HG03520 (cell line): ENCODE measurements around the gene TULP3.

Experiments
- ATAC-seq: cut with Tn5 transposase; IDR thresholded peaks from one replicate; pipeline ENCODE4 v1.9.1; 2021; ENCODE audit warnings: mild to moderate bottlenecking, moderate library complexity; ENCODE audit not compliant: unreplicated experiment

The TULP3 gene

DNA sequence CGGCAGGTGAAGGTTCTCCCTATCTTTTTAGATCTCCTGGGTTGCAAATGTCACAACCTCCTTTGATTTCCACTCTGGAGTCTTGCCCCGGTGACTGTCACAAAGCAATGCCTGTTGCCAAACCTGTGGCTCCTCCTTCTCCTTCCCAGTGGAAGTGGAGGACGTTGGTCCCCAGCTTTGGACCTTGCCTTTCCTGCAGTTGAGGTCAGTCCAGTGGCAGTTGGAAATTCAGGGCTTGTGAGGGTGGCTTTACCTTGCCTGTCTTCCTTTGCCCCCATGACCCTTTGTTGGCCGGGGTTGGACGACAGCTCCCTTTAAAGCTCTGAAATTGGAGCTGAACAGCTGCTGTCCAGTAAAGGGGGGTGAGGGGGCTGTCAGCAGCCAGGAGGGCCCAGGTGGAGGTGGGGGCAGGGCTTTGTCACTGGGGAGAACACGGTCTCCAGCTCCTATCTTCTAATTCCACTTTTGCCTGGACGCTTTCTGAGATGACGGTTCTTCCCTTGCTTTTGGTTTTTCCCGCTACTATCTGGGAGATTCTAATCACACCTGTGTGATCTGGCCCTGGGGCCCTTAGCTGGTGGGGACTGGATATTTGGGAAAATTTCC is 72.6 kb downstream of the TULP3 start:
- no peak for ATAC-seq

DNA sequence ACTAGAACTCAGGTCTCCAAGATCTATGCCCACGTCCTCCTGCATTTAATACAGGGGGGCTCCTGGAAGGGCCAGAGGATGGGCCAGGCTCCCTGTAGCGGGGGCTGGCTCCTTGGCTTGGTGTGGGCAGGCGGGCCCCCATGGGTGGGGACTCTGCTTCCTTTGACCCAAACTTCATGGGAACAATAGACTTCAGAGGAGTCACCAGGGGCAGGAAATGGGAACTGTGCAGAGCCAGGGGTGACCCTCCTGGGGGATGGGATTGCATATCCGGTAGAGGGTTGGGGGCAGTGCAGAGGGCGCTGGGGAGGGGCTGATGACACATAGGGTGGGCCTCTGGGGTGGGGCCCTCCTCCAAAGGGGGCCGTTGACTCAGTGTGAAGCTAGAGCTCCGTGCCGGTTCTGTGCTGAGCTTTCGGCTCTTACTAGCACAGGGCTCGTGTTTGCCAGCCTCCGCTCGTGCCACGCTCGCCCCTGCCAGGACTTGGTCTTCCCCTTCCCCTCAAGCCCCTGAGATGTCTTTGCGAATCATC is 73.1 kb downstream of the TULP3 start:
- no peak for ATAC-seq

DNA sequence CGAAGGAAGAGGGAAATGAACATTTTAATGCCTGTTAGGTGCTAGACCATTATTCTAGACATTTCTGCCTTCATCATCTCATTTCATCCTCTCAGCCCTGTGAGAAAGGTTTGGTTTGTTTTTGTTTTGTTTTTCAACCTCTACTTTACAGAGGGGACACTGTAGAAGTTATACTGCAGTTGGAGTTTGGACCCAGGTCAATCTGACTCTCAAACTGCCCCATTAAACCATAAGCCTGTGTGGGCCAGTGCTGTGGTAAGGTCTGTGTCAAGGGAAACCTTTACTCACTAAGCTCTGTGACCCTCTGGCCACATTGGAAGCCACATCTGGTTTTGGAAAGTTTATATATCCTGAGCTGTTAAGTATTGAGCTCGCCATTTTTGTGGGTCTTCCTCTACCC is 77.0 kb downstream of the TULP3 start:
- ATAC-seq = no peak

DNA sequence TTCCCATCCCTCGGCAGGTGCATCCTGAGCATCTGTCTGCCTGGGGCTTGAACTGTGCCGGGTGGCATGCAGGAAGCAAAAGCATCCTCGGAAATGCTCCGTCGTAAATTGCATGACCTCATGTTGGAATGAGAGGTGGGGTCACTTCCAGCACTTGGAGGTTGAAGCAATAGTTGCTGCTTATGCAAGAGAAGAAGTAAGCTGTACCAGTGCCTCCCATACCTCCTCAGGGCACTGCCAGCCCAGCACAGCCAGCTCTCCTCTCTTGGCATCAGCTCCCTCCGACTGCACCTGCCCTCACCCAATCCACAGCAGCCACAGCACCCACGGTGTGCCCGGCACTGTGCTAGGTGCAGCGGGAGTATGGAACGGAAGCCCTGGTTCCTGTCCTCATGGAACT is 80.1 kb downstream of the TULP3 start:
- no peak for ATAC-seq

DNA sequence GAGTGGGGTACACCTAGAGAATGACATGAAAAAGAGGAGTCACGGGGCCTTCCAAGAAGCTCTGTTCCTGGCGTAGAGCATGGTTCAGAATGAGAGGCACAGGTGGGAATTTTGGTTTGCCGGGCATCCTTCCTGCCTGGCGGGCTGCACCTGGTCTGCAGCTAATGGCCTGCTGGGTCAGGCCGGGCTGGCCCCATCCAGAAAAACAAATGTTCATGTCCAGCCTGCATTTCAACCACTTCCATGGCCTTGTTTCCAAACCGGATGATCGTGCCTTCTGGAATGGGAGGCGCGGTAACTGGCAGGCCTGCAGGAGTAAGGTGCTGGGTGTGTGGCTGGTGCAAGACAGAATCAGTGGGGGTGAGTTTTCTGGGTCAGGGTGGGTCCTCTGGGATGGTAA is 82.9 kb downstream of the TULP3 start:
- ATAC-seq = no peak

DNA sequence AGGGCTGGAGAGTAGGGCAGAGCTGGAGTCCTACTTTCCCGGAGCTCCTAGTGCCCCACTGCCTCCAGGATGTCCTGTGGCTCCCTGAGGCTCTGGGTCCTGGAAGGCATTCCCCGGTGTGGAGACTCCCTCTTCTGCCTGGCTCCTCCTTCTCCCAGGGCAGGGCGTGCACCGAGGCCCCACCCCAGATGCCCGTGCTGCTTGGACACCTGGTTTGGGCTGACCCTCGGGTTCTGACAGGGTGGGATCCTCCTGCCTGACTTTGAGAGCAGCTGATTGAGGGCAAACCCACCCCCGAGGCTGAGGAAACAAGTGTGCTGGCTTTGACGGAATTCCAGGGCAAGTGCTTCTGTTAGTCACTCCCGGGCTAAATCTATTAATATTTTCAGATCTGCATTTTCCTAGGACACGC is 83.9 kb downstream of the TULP3 start:
- ATAC-seq = no peak

DNA sequence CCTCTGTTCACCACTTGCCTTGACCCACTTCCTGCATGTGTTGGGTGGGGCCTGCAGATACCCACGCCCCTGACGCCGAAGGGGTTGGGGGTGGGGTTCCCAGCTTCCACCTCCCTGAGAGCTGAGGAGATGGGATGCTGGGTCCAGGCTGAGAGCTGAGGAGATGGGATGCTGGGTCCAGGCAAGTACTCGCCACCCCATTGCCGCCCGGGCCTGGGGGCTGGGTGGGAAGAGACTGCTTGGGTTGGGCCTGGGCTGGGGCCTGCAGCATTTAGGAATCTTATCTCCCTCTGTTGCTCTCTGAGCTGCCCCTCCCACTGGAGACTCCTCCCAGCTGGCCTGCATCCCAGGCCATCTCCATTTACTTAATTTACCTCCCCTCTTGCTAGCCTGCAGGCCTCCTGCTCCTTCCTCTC is 85.9 kb downstream of the TULP3 start:
- ATAC-seq = no peak

DNA sequence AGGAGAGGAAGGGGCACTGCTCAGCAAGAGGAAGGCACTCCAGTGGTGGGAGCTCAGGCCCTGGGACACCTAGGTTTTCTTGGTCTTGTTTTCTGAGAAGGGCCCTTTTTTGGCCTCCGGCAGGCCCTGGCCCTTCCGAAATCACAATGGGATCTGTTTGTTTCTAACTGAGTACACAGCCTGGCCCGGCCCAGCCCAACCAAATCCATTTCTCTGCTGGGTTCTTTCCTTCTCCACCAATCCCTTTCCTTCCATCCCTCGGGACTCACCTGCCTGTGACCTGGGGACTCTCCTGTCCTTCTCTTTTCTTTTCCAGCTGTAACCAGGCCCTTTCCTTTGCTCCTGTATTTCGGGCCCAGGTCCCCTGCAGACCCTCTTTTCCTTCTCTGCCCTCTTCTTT is 87.1 kb downstream of the TULP3 start:
- no peak for ATAC-seq

DNA sequence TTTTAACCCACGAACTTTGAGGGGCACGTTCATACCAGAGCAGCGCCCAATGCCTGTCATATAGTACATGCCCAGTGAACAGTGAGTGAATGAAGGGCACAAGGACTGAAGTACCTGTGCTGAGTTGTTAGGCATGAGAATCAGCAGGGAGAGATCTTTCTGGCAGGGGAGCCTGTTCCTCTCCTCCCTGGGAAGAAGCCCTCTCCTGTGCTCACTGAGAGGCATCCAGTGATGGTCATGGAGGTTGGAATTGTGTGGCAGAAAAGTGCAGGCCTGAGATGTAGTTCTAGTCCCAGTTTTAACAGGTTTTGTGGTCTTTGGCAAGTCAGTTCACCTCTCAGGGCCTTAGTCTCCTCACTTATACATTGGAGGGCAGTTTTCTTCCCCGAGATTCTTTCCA is 89.1 kb downstream of the TULP3 start:
- no peak for ATAC-seq

DNA sequence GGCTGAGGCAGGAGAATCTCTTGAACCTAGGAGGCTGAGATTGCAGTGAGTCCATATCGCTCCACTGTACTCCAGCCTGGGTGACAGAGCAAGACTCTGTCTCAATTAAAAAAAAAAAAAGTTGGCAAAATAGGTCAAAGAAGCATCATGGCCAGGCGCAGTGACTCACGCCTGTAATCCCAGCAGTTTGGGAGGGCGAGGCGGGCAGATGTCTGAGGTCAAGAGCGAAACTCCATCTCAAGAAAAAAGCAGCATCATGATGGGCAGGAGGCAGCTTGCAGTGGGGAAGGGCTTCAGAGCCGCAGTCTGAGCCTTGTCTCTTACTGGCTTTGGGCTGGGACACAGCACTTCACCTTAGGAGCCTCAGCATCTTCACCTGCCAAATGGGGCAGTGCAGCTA is 89.9 kb downstream of the TULP3 start:
- no peak for ATAC-seq

DNA sequence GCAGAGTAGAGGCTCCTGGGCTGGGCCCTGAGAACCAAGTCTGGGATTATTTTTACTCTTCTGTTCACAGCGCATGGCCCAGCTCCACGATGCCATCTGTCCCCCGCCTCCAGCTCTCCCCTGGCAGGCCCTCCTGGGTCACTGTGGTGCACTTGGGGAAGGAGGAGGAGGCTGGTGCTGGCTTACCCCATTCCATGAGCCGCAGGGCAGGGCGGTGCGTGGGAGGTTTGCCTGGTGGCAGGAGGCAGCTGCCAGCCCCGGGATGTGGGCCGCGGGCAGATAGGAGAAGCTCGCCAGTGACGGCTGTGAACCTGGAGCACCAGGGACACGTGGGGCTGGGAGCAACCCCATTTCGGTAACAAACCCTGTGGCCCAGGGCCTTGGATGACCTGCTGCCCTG is 91.7 kb downstream of the TULP3 start:
- ATAC-seq = no peak

DNA sequence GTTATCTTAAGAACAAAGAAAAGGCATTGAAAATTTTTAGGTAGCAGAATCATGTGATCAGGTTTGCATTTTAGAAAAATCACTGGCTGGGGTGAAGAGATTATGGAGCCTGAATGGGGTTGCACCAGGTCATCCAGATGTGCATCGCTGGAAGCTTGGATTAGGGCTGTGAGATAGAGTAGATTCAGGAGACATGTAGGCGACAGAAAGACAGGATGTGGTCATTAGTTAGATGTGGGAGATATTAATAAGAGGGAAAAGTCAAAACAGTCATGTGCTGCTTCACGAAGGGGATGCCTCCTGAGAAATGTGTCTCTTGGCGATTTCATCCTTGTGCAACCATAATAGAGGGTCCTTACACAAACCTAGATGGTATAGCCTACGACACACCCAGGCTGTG is 93.6 kb downstream of the TULP3 start:
- ATAC-seq = no peak

DNA sequence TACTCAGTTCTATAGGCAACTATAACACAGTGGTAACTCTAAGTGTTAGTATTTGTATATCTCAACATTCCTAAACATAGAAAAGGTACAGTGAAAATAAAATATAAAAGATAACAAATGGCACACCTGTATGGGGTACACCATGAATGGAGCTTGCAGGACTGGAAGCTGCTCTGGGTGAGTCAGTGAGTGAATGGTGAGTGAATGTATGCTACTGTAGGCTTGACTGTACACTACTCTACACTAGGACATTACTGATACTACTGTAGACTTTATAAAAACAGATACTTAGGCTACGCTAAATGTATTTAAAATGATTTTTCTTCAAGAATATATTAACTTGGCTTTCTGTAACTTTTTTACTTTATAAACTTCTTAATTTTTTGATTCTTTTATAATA is 94.0 kb downstream of the TULP3 start:
- ATAC-seq = no peak

DNA sequence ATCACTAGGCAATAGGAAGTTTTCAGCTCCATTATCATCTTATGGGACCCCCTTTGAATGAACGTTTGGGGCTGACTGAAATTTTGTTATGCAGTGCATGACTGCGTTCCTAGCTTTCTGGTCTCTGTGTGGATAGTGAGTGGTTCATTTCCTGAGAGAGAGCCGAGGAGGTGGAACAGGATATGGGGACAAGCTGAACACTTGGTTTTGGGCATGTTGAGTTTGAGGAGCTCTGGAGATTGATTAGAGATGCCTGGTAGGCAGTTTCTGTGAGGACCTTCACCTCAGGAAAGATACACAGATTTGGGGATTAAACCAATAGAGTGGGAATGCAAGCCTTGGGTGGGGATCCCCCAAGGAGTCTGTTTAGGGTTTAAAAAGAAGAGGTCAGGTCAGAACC is 96.2 kb downstream of the TULP3 start:
- ATAC-seq = no peak

DNA sequence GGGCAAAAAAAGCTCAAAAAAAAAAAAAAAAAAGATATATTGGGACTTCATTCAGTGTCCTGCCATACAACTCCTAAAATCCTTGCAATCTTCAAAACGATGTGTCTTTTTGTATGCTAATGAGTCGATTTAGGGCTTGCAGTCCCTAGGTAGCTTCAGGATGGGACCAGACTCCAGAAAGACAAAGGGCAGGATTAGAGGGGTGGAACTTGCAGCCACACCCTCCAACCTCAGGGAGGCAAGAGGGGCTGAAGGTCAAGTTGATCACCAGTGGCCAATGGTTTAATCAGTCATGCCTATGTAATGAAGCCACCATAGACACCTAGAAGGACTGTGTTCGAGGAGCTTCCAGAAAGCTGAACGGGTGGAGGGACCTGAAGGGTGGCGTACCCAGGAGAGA is 97.8 kb downstream of the TULP3 start:
- ATAC-seq = no peak
